Spinal cord (tissue), 10 donors: ENCODE measurements around the gene KLHL42. TPM values are rescaled to one million over a fixed set of nuclear protein-coding genes. Genes with fewer than 3 reads are reported as not detected.

Experiments
- DNase-seq, 6 donors: peaks; one replicate each; pipeline versions ENCODE4 v3.0.0 to v3.0.0-alpha.2; 2013 to 2015; ENCODE audit warnings: low spot score in 6 of 6, low read depth in 4 of 6
- H3K27ac ChIP-seq: one replicate; pipeline ENCODE4 v1.5.1; 2013; ENCODE audit warnings: low read depth, low read length, control low read depth
- H3K27me3 ChIP-seq: one replicate; pipeline ENCODE4 v1.6.1; 2013; ENCODE audit warnings: low read length; ENCODE audit not compliant: control insufficient read depth, insufficient read depth
- H3K36me3 ChIP-seq: one replicate; pipeline ENCODE4 v1.6.1; 2013; ENCODE audit warnings: low read length; ENCODE audit not compliant: control insufficient read depth, insufficient read depth
- H3K4me1 ChIP-seq: one replicate; pipeline ENCODE4 v1.6.1; 2013; ENCODE audit warnings: low read length; ENCODE audit not compliant: control insufficient read depth, insufficient read depth
- H3K4me3 ChIP-seq: one replicate; pipeline ENCODE4 v1.5.1; 2013; ENCODE audit warnings: low read depth, low read length, control low read depth
- H3K9me3 ChIP-seq: one replicate; pipeline ENCODE4 v1.6.1; 2013; ENCODE audit warnings: low read length; ENCODE audit not compliant: control insufficient read depth, insufficient read depth
- WGBS: methylation state at CpG from one replicate; pipeline ENCODE4 v1.1.5; 2013; ENCODE audit warnings: missing lambda C conversion rate; ENCODE audit not compliant: insufficient coverage; 5-methylcytosine and 5-hydroxymethylcytosine counted together
- polyA plus RNA-seq, 2 donors: library from polyadenylated mRNA; unstranded; fragments of 120-200 nt; gene quantifications; one replicate each; pipeline ENCODE4 v1.2.1, GENCODE V29; 2013; ENCODE audit not compliant: insufficient read length in 2 of 2
- total RNA-seq, 2 donors: library from RNA; depleted of rRNA in 1 of 2; stranded (reverse); fragments of 120-200 nt in 1 of 2; fragments of >200 nt in 1 of 2; gene quantifications; one replicate each; pipeline versions ENCODE4 v1.2.3 to v1.2.4, GENCODE V29; 2013 to 2014
- donor health status: healthy.

Gene KLHL42
- total and polyA plus RNA-seq, 4 donors: 34.5 to 81.4 (median 44.4) TPM

GRCh38 chr12:27823038-27823437 is 43.0 kb downstream of the KLHL42 start:
- WGBS: no CpG with 5 or more reads among the region's 5 CpGs
- Histone ChIP-seq H3K36me3 (no peaks in the 10 kb centered on the region), H3K4me3 (no peak overlapping the region)

GRCh38 chr12:27824126-27824842 is 44.3 kb downstream of the KLHL42 start:
- Histone ChIP-seq H3K36me3 (no peaks in the 10 kb centered on the region), H3K4me1 (no peaks in the 10 kb centered on the region), H3K27ac (no peak overlapping the region), H3K27me3 (no peaks in the 10 kb centered on the region), H3K4me3 (no peak overlapping the region), H3K9me3 (no peaks in the 10 kb centered on the region)
- DNase-seq: no peak
- WGBS: 70% methylated on average over 9 of the region's 12 CpGs

More at GRCh38 chr12:27823038-27823437, 43.0 kb downstream of the KLHL42 start:
- Histone ChIP-seq H3K4me1 (no peaks in the 10 kb centered on the region), H3K27me3 (no peaks in the 10 kb centered on the region), H3K9me3 (no peaks in the 10 kb centered on the region), H3K27ac (no peak overlapping the region)
- no peak for DNase-seq

- Histone ChIP-seq H3K27me3 (no peaks in the 10 kb centered on the region), H3K36me3 (no peaks in the 10 kb centered on the region), H3K9me3 (no peaks in the 10 kb centered on the region), H3K4me1 (no peaks in the 10 kb centered on the region), H3K4me3 (no peak overlapping the region), H3K27ac (no peak overlapping the region)
- 90% methylated on average over 1 of the region's 1 CpG for WGBS
- DNase-seq: no peak
Measured at GRCh38 chr12:27826076-27826475, 46.0 kb downstream of the KLHL42 start.

GRCh38 chr12:27828196-27828595 is 48.2 kb downstream of the KLHL42 start:
- 100% methylated on average over 1 of the region's 3 CpGs for WGBS
- H3K36me3 ChIP-seq: no peaks in the 10 kb centered on the region

GRCh38 chr12:27838543-27839185 is 58.6 kb downstream of the KLHL42 start:
- Histone ChIP-seq H3K27ac (no peak overlapping the region), H3K36me3 (no peaks in the 10 kb centered on the region), H3K4me3 (no peak overlapping the region), H3K9me3 (peaks cover 10% of the 10 kb centered on the region), H3K27me3 (no peaks in the 10 kb centered on the region), H3K4me1 (no peaks in the 10 kb centered on the region)
- DNase-seq: no peak
- no CpG with 5 or more reads among the region's 2 CpGs for WGBS

More at GRCh38 chr12:27828196-27828595, 48.2 kb downstream of the KLHL42 start:
- H3K9me3 ChIP-seq: no peaks in the 10 kb centered on the region
- no peak for DNase-seq
- H3K27me3 ChIP-seq: no peaks in the 10 kb centered on the region
- H3K4me1 ChIP-seq: no peaks in the 10 kb centered on the region
- H3K27ac ChIP-seq: no peak overlapping the region
- H3K4me3 ChIP-seq: no peak overlapping the region

- Histone ChIP-seq H3K36me3 (no peaks in the 10 kb centered on the region), H3K9me3 (no peaks in the 10 kb centered on the region), H3K4me1 (no peaks in the 10 kb centered on the region), H3K27ac (no peak overlapping the region), H3K27me3 (no peaks in the 10 kb centered on the region), H3K4me3 (no peak overlapping the region)
- DNase-seq: no peak
- whole genome bisulfite sequencing: 86% methylated on average over 2 of the region's 3 CpGs
Measured at GRCh38 chr12:27840229-27840999, 60.4 kb downstream of the KLHL42 start.

GRCh38 chr12:27841392-27841882 is 61.4 kb downstream of the KLHL42 start:
- WGBS: 76% methylated on average over 3 of the region's 5 CpGs
- Histone ChIP-seq H3K9me3 (no peaks in the 10 kb centered on the region), H3K4me3 (no peak overlapping the region), H3K4me1 (no peaks in the 10 kb centered on the region), H3K27ac (no peak overlapping the region), H3K36me3 (no peaks in the 10 kb centered on the region), H3K27me3 (no peaks in the 10 kb centered on the region)
- DNase-seq: no peak

GRCh38 chr12:27843714-27844245 is 63.7 kb downstream of the KLHL42 start:
- no peak overlapping the region for H3K27ac ChIP-seq
- no peak overlapping the region for H3K4me3 ChIP-seq
- no peak for DNase-seq
- no peaks in the 10 kb centered on the region for H3K27me3 ChIP-seq
- WGBS: 80% methylated on average over 1 of the region's 8 CpGs
- no peaks in the 10 kb centered on the region for H3K4me1 ChIP-seq
- no peaks in the 10 kb centered on the region for H3K9me3 ChIP-seq
- no peaks in the 10 kb centered on the region for H3K36me3 ChIP-seq

- 86% methylated on average over 9 of the region's 15 CpGs for WGBS
- H3K27me3 ChIP-seq: no peaks in the 10 kb centered on the region
- no peak for DNase-seq
Measured at GRCh38 chr12:27844366-27845090, 64.5 kb downstream of the KLHL42 start.

More at GRCh38 chr12:27844366-27845090, 64.5 kb downstream of the KLHL42 start:
- Histone ChIP-seq H3K36me3 (no peaks in the 10 kb centered on the region), H3K4me3 (no peak overlapping the region), H3K27ac (no peak overlapping the region), H3K4me1 (no peaks in the 10 kb centered on the region), H3K9me3 (no peaks in the 10 kb centered on the region)
